NT2/D1 (cell line): ENCODE results near the gene CIC.

ENCODE experiments used
- SUZ12 ChIP-seq: IDR thresholded peaks from 2 replicates; pipeline ENCODE4 v1.6.1; 2011; ENCODE audit not compliant: insufficient read length, insufficient read depth; ENCODE audit errors: extremely low read depth
- YY1 ChIP-seq: IDR thresholded peaks from 2 replicates; pipeline ENCODE4 v1.6.1; 2011; ENCODE audit not compliant: insufficient read length, insufficient read depth

GRCh38 chr19:42330241-42330711 is 61.2 kb downstream of the CIC start:
- no peak for TF ChIP-seq SUZ12
- TF ChIP-seq YY1: no peak
